Right atrium auricular region (tissue), 2 donors: Measurements from ENCODE around the gene RHBDF1. TPM values are rescaled to one million over a fixed set of nuclear protein-coding genes. Genes with fewer than 3 reads are reported as not detected.

Experiments
- DNase-seq: peaks from one replicate; pipeline ENCODE4 v3.0.0-alpha.2; 2019; ENCODE audit warnings: low spot score
- H3K27ac ChIP-seq, 2 donors: fragments of 200-600 bp; sonication (generic); 1 replicate in 1 of 2; 2 replicates in 1 of 2; pipeline ENCODE4 v1.5.1; 2016 to 2019
- H3K27me3 ChIP-seq, 2 donors: fragments of 200-600 bp; sonication (generic); one replicate each; pipeline versions ENCODE4 v1.5.1 to v1.6.0; 2017 to 2019
- H3K36me3 ChIP-seq: fragments of 200-600 bp; sonication (generic); one replicate; pipeline ENCODE4 v1.5.1; 2016
- H3K4me1 ChIP-seq, 2 donors: fragments of 200-600 bp; sonication (generic); one replicate each; pipeline versions ENCODE4 v1.5.1 to v1.6.0; 2017 to 2019
- H3K4me3 ChIP-seq, 2 donors: fragments of 200-600 bp; sonication (generic); 1 replicate in 1 of 2; 2 replicates in 1 of 2; pipeline ENCODE4 v1.5.1; 2017 to 2019; ENCODE audit warnings: mild to moderate bottlenecking in 1 of 2, moderate library complexity in 1 of 2
- H3K9me3 ChIP-seq, 2 donors: fragments of 200-600 bp; sonication (generic); one replicate each; pipeline ENCODE4 v1.5.1; 2019
- total RNA-seq, 2 donors: library from RNA; depleted of rRNA; stranded (reverse); fragments of >200 nt; gene quantifications; one replicate each; pipeline ENCODE4 v1.1.0, GENCODE V29; 2016
- TF ChIP-seq, protein P1 (sequence below), 2 donors: fragments of 200-600 bp; sonication (generic); IDR thresholded peaks; one replicate each; pipeline ENCODE4 v1.5.1; 2019; ENCODE audit warnings: antibody characterized with exemption in 2 of 2

Gene RHBDF1, protein sequence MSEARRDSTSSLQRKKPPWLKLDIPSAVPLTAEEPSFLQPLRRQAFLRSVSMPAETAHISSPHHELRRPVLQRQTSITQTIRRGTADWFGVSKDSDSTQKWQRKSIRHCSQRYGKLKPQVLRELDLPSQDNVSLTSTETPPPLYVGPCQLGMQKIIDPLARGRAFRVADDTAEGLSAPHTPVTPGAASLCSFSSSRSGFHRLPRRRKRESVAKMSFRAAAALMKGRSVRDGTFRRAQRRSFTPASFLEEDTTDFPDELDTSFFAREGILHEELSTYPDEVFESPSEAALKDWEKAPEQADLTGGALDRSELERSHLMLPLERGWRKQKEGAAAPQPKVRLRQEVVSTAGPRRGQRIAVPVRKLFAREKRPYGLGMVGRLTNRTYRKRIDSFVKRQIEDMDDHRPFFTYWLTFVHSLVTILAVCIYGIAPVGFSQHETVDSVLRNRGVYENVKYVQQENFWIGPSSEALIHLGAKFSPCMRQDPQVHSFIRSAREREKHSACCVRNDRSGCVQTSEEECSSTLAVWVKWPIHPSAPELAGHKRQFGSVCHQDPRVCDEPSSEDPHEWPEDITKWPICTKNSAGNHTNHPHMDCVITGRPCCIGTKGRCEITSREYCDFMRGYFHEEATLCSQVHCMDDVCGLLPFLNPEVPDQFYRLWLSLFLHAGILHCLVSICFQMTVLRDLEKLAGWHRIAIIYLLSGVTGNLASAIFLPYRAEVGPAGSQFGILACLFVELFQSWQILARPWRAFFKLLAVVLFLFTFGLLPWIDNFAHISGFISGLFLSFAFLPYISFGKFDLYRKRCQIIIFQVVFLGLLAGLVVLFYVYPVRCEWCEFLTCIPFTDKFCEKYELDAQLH
- total RNA-seq, result 10 to 100 TPM; 12.0 to 25.4 TPM

DNA sequence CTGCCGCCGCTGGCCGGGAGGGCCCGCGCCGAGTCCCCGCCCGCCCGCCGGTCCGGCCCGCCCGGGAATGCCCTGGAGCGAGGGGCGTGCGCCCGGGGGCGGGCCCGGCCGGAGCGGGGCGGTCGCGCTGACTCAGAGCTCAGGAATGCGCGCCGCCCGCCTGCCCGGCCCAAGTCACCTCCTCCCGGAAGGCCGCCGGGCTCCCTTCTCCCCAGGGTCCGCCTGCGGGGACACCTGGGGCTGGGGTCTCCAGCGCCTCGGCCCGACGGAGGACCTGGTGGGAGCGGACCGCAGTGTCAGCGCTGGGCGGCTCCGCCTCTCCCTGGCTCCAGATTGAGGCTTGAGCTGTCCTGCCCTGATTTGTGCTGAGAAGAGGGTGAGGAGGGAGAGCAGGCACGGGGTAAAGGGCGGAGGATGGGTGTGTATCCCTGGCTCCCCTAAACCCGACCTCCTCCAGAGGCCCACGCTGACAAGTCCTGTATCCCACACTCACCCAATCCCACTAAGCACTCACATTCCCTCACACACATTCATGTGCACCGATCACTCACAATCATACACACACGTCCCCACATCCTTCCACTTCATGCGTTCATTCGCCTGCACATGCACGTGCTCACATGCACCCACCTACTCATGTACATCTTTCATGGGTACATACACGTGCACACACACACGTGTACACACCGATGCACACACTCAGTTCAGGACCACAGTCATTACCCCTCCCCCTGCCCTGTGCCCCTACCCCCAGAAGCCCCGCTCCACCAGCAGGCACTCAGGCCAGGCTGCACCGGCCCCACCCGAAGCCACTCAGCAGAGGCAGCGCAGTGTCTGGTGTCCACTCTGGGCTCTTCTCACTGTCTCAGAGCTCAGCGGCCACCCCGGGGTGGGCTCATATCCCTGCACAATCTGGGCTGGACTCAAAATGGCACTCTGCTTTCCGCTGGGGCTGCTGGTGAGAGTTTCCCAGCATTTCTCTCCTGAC lies at the start of gene RHBDF1:
TSS of gene RHBDF1 (minus strand) at position 71 of the 988 bp plus-strand sequence. CDS start 7,616 bp downstream, outside the sequence.
- Histone ChIP-seq H3K9me3 (no peaks in the 10 kb centered on the region), H3K4me3 (peak within 1 kb of the TSS; percentile 66 to 85), H3K36me3 (no peaks in the 10 kb centered on the region), H3K4me1 (peaks cover 0 to 95% of the 10 kb centered on the region in 2 donors), H3K27ac (peak within 1 kb of the TSS; percentile 90 to 96), H3K27me3 (no peaks in the 10 kb centered on the region)
- TF ChIP-seq, protein P1, sequence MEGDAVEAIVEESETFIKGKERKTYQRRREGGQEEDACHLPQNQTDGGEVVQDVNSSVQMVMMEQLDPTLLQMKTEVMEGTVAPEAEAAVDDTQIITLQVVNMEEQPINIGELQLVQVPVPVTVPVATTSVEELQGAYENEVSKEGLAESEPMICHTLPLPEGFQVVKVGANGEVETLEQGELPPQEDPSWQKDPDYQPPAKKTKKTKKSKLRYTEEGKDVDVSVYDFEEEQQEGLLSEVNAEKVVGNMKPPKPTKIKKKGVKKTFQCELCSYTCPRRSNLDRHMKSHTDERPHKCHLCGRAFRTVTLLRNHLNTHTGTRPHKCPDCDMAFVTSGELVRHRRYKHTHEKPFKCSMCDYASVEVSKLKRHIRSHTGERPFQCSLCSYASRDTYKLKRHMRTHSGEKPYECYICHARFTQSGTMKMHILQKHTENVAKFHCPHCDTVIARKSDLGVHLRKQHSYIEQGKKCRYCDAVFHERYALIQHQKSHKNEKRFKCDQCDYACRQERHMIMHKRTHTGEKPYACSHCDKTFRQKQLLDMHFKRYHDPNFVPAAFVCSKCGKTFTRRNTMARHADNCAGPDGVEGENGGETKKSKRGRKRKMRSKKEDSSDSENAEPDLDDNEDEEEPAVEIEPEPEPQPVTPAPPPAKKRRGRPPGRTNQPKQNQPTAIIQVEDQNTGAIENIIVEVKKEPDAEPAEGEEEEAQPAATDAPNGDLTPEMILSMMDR (IDR thresholded peaks at IDR 0.05), result no peak
- DNase-seq, result no peak

DNA sequence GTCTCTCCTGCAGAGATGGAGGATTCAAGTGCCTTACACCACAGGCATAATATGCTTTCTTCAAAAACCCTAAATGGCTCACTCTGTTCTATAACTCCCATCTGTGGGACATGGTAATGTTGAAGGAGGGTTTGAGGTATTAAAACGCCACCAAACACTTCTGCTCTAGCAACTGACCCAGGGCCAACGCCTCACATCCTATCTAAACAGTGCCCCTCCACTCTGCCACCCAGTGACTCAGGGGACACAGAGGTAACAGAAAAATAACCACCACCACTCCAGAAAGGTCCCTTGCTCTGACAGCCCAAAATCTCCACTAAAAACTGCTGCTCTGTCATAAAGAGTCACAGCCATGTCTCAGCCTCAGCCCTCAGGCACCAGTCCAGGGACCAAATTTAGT lies 48.3 kb upstream of the RHBDF1 start:
- Histone ChIP-seq H3K27ac (no peak overlapping the region), H3K36me3 (peaks cover 16% of the 10 kb centered on the region)

DNA sequence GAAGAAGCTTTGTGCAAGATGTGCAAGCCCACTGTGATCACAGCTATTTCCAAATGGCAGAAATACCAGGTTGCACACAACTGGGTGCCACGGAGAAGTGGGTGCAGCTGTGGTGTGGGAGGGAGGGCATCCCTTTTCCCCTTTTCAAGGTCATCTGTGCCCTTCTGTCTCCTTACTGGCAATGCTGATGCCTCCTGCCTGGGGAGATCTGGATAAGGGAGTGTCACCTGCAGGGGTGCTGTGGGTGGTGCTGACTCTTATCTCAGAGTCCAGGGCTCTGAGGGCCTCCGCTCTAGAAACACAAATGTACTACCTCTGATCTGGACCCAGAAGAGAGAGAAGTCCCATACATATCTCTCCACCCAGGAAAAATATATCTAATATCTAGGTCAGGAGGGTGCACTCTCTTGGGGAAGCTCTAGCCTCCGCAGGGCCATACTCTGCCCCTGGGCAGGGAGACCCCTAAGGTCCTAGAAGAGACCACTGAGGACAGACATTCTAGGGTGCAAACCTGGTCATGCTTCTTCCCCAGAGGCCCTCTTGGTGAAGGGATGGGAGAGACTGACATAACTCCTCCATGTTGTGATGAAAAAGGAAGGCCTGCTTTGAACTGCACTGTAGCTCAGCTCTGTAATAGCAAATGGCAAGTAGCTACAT lies 47.5 kb upstream of the RHBDF1 start:
- TF ChIP-seq, protein P1 (IDR thresholded peaks at IDR 0.05), result no peak
- H3K4me1 ChIP-seq, result no peaks in the 10 kb centered on the region
- no peaks in the 10 kb centered on the region for H3K9me3 ChIP-seq
- H3K27ac ChIP-seq, result no peak overlapping the region
- DNase-seq, result no peak
- H3K4me3 ChIP-seq, result no peak overlapping the region
- no peaks in the 10 kb centered on the region for H3K27me3 ChIP-seq
- peaks cover 16% of the 10 kb centered on the region for H3K36me3 ChIP-seq

More for the DNA sequence above, 48.3 kb upstream of the RHBDF1 start:
- DNase-seq, result no peak
- TF ChIP-seq, protein P1 (IDR thresholded peaks at IDR 0.05), result no peak
- no peak overlapping the region for H3K4me3 ChIP-seq
- no peaks in the 10 kb centered on the region for H3K4me1 ChIP-seq
- no peaks in the 10 kb centered on the region for H3K9me3 ChIP-seq
- H3K27me3 ChIP-seq, result no peaks in the 10 kb centered on the region

DNA sequence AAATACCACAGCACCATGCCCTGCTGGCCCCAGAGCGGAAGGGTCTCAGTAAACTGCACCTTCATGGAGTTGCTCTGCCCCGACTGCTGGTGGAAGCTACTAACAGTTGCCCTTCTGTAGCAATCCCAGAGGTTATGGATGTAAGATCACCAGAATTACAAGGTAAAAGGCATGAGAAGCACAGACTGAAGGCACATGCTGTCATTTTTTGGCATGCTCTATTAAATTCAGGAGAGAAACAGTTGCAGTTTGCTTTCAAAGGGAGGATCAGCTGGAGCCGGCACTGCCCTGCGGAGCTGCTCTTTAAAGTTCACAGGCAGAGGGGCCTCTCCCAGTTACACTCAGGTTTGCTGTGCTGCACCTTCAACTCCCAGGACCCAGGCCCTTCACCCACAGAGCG lies 46.9 kb upstream of the RHBDF1 start:
- no peaks in the 10 kb centered on the region for H3K9me3 ChIP-seq
- H3K4me3 ChIP-seq, result no peak overlapping the region
- no peak for DNase-seq
- peaks cover 13% of the 10 kb centered on the region for H3K36me3 ChIP-seq
- no peak overlapping the region for H3K27ac ChIP-seq
- TF ChIP-seq, protein P1 (IDR thresholded peaks at IDR 0.05), result no peak
- H3K27me3 ChIP-seq, result no peaks in the 10 kb centered on the region
- H3K4me1 ChIP-seq, result no peaks in the 10 kb centered on the region

GRCh38 chr16:118857-119256 lies 46.4 kb upstream of the RHBDF1 start:
- no peaks in the 10 kb centered on the region for H3K4me1 ChIP-seq
- no peaks in the 10 kb centered on the region for H3K9me3 ChIP-seq
- H3K36me3 ChIP-seq, result peaks cover 10% of the 10 kb centered on the region
- H3K27ac ChIP-seq, result no peak overlapping the region
- no peaks in the 10 kb centered on the region for H3K27me3 ChIP-seq
- H3K4me3 ChIP-seq, result no peak overlapping the region
- TF ChIP-seq, protein P1 (IDR thresholded peaks at IDR 0.05), result no peak
- no peak for DNase-seq
